GM12878 (cell line): ENCODE data around the gene RMP24.

Source experiments
- ETV6 ChIP-seq, 2 experiments: fragments of 450-650 bp in 1 of 2; IDR thresholded peaks in 1 of 2; conservative IDR thresholded peaks in 1 of 2; 2 replicates each; pipeline ENCODE4 v1.6.1; 2014; ENCODE audit warnings: antibody characterized with exemption in 1 of 2, borderline replicate concordance in 1 of 2, low read depth in 1 of 2, mild to moderate bottlenecking in 1 of 2, moderate library complexity in 1 of 2
- PAX8 ChIP-seq: fragments of 450-650 bp; IDR thresholded peaks from 2 replicates; pipeline ENCODE4 v1.6.1; 2017; ENCODE audit warnings: mild to moderate bottlenecking, moderate library complexity
- PRDM15 ChIP-seq: fragments of 450-650 bp; formaldehyde crosslinking; IDR thresholded peaks from 2 replicates; pipeline ENCODE4 v1.4.0; 2020; ENCODE audit warnings: mild to moderate bottlenecking, moderate library complexity
- SREBF1 ChIP-seq: IDR thresholded peaks from 2 replicates; pipeline ENCODE4 v1.6.1; 2012; ENCODE audit warnings: mild to moderate bottlenecking, low read length
- SRF ChIP-seq, 2 experiments: IDR thresholded peaks; 2 replicates each; pipeline ENCODE4 v1.6.1; 2011; ENCODE audit warnings: low read depth in 2 of 2, low read length in 2 of 2, mild to moderate bottlenecking in 1 of 2, moderate library complexity in 1 of 2
- ZBTB33 ChIP-seq: fragments of 450-650 bp; IDR thresholded peaks from 2 replicates; pipeline ENCODE4 v1.6.1; 2017; ENCODE audit warnings: mild to moderate bottlenecking
- ZBTB4 ChIP-seq: fragments of 450-650 bp; formaldehyde crosslinking; IDR thresholded peaks from 2 replicates; pipeline ENCODE4 v1.4.0; 2022; ENCODE audit warnings: mild to moderate bottlenecking, moderate library complexity
- TF ChIP-seq, protein P1 (sequence below): fragments of 450-650 bp; conservative IDR thresholded peaks from 2 replicates; pipeline ENCODE4 v1.6.1; 2017; ENCODE audit warnings: mild to moderate bottlenecking, moderate library complexity

The RMP24 gene

DNA sequence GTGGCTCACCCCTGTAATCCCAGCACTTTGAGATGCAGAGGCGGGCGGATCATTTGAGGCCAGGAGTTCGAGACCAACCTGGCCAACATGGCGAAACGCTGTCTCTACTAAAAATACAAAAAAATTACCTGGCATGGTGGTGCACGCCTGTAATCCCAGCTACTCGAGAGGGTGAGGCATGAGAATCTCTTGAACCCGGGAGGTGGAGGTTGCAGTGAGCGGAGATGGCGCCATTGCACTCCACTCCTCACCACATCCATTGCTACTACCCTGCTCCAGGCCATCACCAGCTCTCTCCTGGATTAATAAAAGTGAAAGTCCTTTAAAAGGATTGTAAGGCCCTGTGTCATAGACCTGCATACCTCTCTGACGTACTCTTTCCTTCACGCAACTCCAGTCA lies 1.2 kb downstream of the RMP24 start (continued):
- TF ChIP-seq PRDM15 (CRISPR knock-in tag), result no peak
- TF ChIP-seq, protein P1, sequence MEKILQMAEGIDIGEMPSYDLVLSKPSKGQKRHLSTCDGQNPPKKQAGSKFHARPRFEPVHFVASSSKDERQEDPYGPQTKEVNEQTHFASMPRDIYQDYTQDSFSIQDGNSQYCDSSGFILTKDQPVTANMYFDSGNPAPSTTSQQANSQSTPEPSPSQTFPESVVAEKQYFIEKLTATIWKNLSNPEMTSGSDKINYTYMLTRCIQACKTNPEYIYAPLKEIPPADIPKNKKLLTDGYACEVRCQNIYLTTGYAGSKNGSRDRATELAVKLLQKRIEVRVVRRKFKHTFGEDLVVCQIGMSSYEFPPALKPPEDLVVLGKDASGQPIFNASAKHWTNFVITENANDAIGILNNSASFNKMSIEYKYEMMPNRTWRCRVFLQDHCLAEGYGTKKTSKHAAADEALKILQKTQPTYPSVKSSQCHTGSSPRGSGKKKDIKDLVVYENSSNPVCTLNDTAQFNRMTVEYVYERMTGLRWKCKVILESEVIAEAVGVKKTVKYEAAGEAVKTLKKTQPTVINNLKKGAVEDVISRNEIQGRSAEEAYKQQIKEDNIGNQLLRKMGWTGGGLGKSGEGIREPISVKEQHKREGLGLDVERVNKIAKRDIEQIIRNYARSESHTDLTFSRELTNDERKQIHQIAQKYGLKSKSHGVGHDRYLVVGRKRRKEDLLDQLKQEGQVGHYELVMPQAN, result no peak
- no peak for TF ChIP-seq ZBTB33
- TF ChIP-seq ZBTB4 (CRISPR knock-in tag), result no peak
- no peak for TF ChIP-seq SRF (IDR thresholded peaks at IDR 0.05; ENCODE audit: low read depth in 2 of 2, low read length in 2 of 2)
- no peak for TF ChIP-seq ETV6 (conservative IDR thresholded peaks at IDR 0.05 in 1 of 2, IDR thresholded peaks at IDR 0.05 in 1 of 2; ENCODE audit: borderline replicate concordance in 1 of 2, low read depth in 1 of 2)
- TF ChIP-seq PAX8, result no peak
- no peak for TF ChIP-seq SREBF1
- TF ChIP-seq, all 136 proteins: peak for 0
